GM19372 (cell line): ENCODE measurements around the gene AEN.
"Not testable (repeated sequence)": the region's sequence is repeated elsewhere in the genome, so short reads cannot be mapped to it uniquely, and the experiment has no call there.

Experiments
- ATAC-seq: cut with Tn5 transposase; IDR thresholded peaks from one replicate; pipeline ENCODE4 v1.9.1; 2021; ENCODE audit warnings: mild to moderate bottlenecking, low read depth, moderate library complexity; ENCODE audit not compliant: unreplicated experiment

Gene AEN

GRCh38 chr15:88630141-88630721, 9.1 kb downstream of the AEN start:
- no peak for ATAC-seq

- no peak for ATAC-seq
These were observed 9.8 kb downstream of the AEN start for GRCh38 chr15:88630798-88631463.

- ATAC-seq, result no peak
These were observed 10.4 kb downstream of the AEN start for GRCh38 chr15:88631464-88632028.

- ATAC-seq, result not testable (repeated sequence)
These were observed 11.7 kb downstream of the AEN start for GRCh38 chr15:88632797-88633196.

- no peak for ATAC-seq
These were observed 13.3 kb downstream of the AEN start for GRCh38 chr15:88634449-88634848.

GRCh38 chr15:88635318-88635717, 14.2 kb downstream of the AEN start:
- ATAC-seq, result peak; percentile 38

GRCh38 chr15:88636050-88636449, 14.9 kb downstream of the AEN start:
- no peak for ATAC-seq

- no peak for ATAC-seq
These were observed 15.5 kb downstream of the AEN start for GRCh38 chr15:88636654-88637053.

GRCh38 chr15:88637436-88637835, 16.3 kb downstream of the AEN start:
- no peak for ATAC-seq

- ATAC-seq, result no peak
These were observed 16.9 kb downstream of the AEN start for GRCh38 chr15:88637841-88638625.

- ATAC-seq, result peak; percentile 67
These were observed 17.7 kb downstream of the AEN start, which contains the start of gene ISG20 for GRCh38 chr15:88638626-88639372. Gene ISG20, plus strand, starts transcription at chr15:88639016. Its CDS starts 351 bp downstream, at chr15:88639367.

GRCh38 chr15:88641959-88642452, 20.9 kb downstream of the AEN start:
- ATAC-seq, result no peak

- not testable (repeated sequence) for ATAC-seq
These were observed 21.4 kb downstream of the AEN start for GRCh38 chr15:88642514-88642913.

GRCh38 chr15:88644741-88645140, 23.6 kb downstream of the AEN start:
- ATAC-seq, result no peak

GRCh38 chr15:88645171-88646087, 24.3 kb downstream of the AEN start:
- ATAC-seq, result no peak

GRCh38 chr15:88646088-88646405, 24.9 kb downstream of the AEN start:
- no peak for ATAC-seq

- no peak for ATAC-seq
These were observed 25.8 kb downstream of the AEN start for GRCh38 chr15:88646951-88647350.

- no peak for ATAC-seq
These were observed 26.4 kb downstream of the AEN start for GRCh38 chr15:88647351-88648105.
